Kidney (tissue), 14 donors: ENCODE results near the gene SNX9. TPM values are rescaled to one million over a fixed set of nuclear protein-coding genes. Genes with fewer than 3 reads are reported as not detected.

Experiments
- DNase-seq, 5 donors: peaks; one replicate each; pipeline ENCODE4 v3.0.0-alpha.2; 2013 to 2020
- FAIRE-seq: peaks from 2 replicates; lab custom pipeline; 2012; peaks lifted over from hg19 to GRCh38; lab: Jason Lieb, UNC
- H3K27ac ChIP-seq, 2 donors: one replicate each; pipeline ENCODE4 v1.7.0; 2013; ENCODE audit warnings: low read depth in 2 of 2, low read length in 2 of 2, inconsistent platforms in 1 of 2
- H3K27me3 ChIP-seq: one replicate; pipeline ENCODE4 v1.7.1; 2013; ENCODE audit warnings: low read length, inconsistent platforms; ENCODE audit not compliant: control insufficient read depth, insufficient read depth
- H3K36me3 ChIP-seq, 3 donors: one replicate each; pipeline versions ENCODE4 v1.7.0 to v1.7.1; 2013; ENCODE audit warnings: low read length in 3 of 3, control low read depth in 1 of 3, inconsistent platforms in 1 of 3; ENCODE audit not compliant: insufficient read depth in 3 of 3, control insufficient read depth in 2 of 3
- H3K4me1 ChIP-seq, 3 donors: one replicate each; pipeline versions ENCODE4 v1.7.0 to v1.7.1; 2013; ENCODE audit warnings: low read length in 3 of 3, inconsistent platforms in 1 of 3, low read depth in 1 of 3; ENCODE audit not compliant: control insufficient read depth in 2 of 3, insufficient read depth in 2 of 3
- H3K4me3 ChIP-seq, 3 donors: one replicate each; pipeline versions ENCODE4 v1.7.0 to v1.8.1; 2013; ENCODE audit warnings: low read length in 3 of 3, control low read depth in 1 of 3, inconsistent platforms in 1 of 3
- H3K9ac ChIP-seq, 3 donors: one replicate each; pipeline versions ENCODE4 v1.7.0 to v1.7.1; 2013; ENCODE audit warnings: low read length in 3 of 3, control low read depth in 1 of 3, inconsistent platforms in 1 of 3
- H3K9me3 ChIP-seq, 3 donors: one replicate each; pipeline versions ENCODE4 v1.7.0 to v1.7.1; 2013; ENCODE audit warnings: low read length in 3 of 3, control low read depth in 1 of 3, inconsistent platforms in 1 of 3; ENCODE audit not compliant: control insufficient read depth in 2 of 3, insufficient read depth in 1 of 3
- intact Hi-C: fragments of 100-400 bp; cut with DNase I; formaldehyde crosslinking; loops from one replicate; pipeline ENCODE4 v1.11.1; 2022
- polyA plus RNA-seq: library from polyadenylated mRNA; stranded (reverse); fragments of 350-450 nt; fragmentation: Illumina TruSeq; extraction: RNeasy Lipid Tissue Mini Kit (QIAGEN cat#74804); gene quantifications from one replicate; pipeline ENCODE4 v1.2.3, GENCODE V29; 2014; ENCODE audit warnings: low read depth, low replicate concordance; ENCODE audit not compliant: insufficient read depth
- total RNA-seq: library from RNA; stranded (reverse); fragmentation: NEBNext Ultra II Directional; extraction: Animal tissue kit (Norgen Biotek cat#: 25700); gene quantifications from one replicate; pipeline ENCODE4 v1.2.1, GENCODE V29; 2021
- TF ChIP-seq, protein P1 (sequence below): IDR thresholded peaks from 3 replicates; pipeline ENCODE4 v1.5.1; 2012; ENCODE audit warnings: mild to moderate bottlenecking, moderate library complexity, borderline replicate concordance; ENCODE audit not compliant: insufficient read depth; ENCODE audit errors: extremely low read depth
- donor health status: control.
- donor health status: control.
- donor health status: control.
- donor health status: control.
- donor health status: control.
- donor health status: DM: yes; HTN: yes; CAD: no.
- donor health status: Normal renal cell carcinoma (clear cell type).

SNX9 gene
- total and polyA plus RNA-seq, 2 donors from 2014 or later = 25.2 to 49.3 TPM

DNA sequence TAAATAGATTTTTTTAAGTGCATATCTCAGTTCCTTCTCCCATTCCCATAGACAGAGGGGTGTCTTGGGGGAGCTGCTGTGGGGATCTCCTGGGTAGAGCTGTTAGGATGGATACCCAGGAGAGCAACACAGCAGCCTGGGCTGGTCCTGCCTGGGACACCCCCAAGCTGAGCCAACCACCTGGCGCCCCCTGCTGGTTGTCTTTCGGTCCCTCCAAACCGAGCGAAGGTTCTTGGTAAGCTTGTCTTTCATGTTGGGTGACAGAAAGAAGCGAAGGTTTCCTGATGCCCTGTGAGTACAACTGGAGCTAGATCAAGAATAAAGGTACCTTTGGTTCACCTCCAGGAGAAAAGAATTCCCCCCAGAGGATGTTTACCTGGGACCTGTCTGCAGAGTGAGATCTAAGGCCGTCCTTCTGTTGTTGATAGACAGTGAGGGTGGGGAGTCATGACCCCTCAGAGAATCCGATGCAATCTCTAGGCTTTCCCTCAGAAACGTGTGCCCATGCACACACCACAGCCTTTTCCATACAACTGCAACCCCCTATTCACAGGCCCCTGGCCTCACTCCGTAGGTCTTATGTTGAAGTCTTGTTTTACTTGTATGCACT, 50.8 kb downstream of the SNX9 start:
- intact Hi-C loops = no loop called here
- peaks cover 0 to 8% (median 0%) of the 10 kb centered on the region in 3 donors for H3K4me1 ChIP-seq
- no peak for FAIRE-seq
- no peak overlapping the region for H3K4me3 ChIP-seq
- H3K36me3 ChIP-seq = peaks cover 14 to 41% (median 26%) of the 10 kb centered on the region in 3 donors
- H3K27ac ChIP-seq = no peak overlapping the region
- H3K27me3 ChIP-seq = no peaks in the 10 kb centered on the region
- DNase-seq = peak; percentile 61 to 82 (median 71)
- TF ChIP-seq, protein P1, sequence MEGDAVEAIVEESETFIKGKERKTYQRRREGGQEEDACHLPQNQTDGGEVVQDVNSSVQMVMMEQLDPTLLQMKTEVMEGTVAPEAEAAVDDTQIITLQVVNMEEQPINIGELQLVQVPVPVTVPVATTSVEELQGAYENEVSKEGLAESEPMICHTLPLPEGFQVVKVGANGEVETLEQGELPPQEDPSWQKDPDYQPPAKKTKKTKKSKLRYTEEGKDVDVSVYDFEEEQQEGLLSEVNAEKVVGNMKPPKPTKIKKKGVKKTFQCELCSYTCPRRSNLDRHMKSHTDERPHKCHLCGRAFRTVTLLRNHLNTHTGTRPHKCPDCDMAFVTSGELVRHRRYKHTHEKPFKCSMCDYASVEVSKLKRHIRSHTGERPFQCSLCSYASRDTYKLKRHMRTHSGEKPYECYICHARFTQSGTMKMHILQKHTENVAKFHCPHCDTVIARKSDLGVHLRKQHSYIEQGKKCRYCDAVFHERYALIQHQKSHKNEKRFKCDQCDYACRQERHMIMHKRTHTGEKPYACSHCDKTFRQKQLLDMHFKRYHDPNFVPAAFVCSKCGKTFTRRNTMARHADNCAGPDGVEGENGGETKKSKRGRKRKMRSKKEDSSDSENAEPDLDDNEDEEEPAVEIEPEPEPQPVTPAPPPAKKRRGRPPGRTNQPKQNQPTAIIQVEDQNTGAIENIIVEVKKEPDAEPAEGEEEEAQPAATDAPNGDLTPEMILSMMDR = peak; percentile 74
- no peaks in the 10 kb centered on the region for H3K9me3 ChIP-seq
- H3K9ac ChIP-seq = no peak overlapping the region

DNA sequence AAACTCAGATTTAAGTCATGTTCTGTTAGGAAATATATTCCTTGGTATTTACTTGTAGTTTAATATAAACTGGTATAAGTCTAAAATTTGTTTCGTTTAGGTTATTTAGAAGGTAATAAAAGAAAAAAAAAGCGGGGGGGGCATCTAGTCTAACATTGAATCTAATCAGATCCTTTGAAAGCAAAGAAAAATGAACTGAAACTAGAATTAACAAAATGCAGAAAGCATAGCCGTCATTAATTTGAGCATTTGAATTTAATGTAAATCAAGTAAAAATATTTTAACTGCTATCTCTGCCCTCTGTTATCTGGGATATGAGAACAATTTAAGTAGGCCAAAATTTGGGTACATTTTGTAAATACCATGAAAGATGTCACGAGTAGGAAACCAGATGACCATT, 54.1 kb downstream of the SNX9 start:
- Histone ChIP-seq H3K27ac (no peak overlapping the region), H3K9ac (no peak overlapping the region), H3K9me3 (no peaks in the 10 kb centered on the region), H3K4me1 (peaks cover 0 to 3% (median 0%) of the 10 kb centered on the region in 3 donors), H3K4me3 (no peak overlapping the region), H3K36me3 (peaks cover 2 to 34% (median 13%) of the 10 kb centered on the region in 3 donors), H3K27me3 (no peaks in the 10 kb centered on the region)
- FAIRE-seq (no peak), DNase-seq (no peak)
- TF ChIP-seq, protein P1 = no peak
- intact Hi-C loops = no loop called here

DNA sequence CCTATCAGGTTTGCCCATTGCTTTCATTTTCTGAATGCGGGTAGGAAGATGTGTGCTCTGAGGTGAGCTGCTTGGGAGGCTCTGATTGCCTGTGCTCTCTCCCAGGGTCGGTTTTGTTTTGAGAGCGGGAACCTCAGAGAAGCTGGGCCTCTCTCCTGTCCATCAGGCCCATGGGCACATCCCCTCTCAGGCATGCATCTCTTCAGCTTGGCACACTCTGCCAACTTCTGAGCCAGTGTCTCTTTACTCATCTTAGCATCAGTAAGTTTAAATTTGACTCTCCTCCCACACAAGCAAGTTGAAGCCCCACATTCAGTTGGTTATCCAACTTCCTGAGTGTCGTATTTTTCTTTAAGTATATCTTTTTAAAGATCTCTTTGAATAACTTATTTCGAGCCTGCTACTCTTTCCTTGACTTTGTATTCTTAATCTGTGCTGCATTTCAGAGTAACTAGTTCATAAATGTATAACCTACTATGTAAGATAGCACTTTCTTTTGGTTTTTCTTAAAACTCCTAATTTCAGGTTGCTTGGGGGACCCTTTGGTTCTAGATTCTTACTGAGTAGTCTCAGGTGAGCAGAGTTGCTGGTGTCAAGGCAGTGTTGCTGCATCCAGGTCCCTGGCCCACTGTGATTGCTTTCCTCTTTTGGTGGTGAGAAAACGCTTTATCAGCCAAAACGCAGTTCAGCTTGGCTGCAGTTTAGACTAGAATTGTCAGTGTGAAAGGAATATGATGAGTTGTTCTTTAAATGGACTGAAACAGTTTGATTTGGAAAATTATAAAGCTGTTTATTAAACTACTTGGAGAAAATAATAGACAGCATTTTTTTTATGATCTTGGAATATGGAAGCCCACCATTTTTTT, 54.8 kb downstream of the SNX9 start:
- no peak for DNase-seq
- peaks cover 2 to 34% (median 13%) of the 10 kb centered on the region in 3 donors for H3K36me3 ChIP-seq
- H3K27me3 ChIP-seq = no peaks in the 10 kb centered on the region
- no peaks in the 10 kb centered on the region for H3K9me3 ChIP-seq
- no peak overlapping the region for H3K9ac ChIP-seq
- peaks cover 0 to 3% (median 0%) of the 10 kb centered on the region in 3 donors for H3K4me1 ChIP-seq
- no peak overlapping the region for H3K27ac ChIP-seq
- no peak overlapping the region for H3K4me3 ChIP-seq
- no peak for FAIRE-seq
- TF ChIP-seq, protein P1 = no peak
- intact Hi-C loops = no loop called here
